Measurements from ENCODE around the gene ZMYND19.

- TF ChIP-seq, protein P1, sequence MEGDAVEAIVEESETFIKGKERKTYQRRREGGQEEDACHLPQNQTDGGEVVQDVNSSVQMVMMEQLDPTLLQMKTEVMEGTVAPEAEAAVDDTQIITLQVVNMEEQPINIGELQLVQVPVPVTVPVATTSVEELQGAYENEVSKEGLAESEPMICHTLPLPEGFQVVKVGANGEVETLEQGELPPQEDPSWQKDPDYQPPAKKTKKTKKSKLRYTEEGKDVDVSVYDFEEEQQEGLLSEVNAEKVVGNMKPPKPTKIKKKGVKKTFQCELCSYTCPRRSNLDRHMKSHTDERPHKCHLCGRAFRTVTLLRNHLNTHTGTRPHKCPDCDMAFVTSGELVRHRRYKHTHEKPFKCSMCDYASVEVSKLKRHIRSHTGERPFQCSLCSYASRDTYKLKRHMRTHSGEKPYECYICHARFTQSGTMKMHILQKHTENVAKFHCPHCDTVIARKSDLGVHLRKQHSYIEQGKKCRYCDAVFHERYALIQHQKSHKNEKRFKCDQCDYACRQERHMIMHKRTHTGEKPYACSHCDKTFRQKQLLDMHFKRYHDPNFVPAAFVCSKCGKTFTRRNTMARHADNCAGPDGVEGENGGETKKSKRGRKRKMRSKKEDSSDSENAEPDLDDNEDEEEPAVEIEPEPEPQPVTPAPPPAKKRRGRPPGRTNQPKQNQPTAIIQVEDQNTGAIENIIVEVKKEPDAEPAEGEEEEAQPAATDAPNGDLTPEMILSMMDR (IDR thresholded peaks at IDR 0.05), result no peak
- TF ChIP-seq POLR2A (IDR thresholded peaks at IDR 0.05), result no peak
Measured at GRCh38 chr9:137620048-137620405, 29.7 kb upstream of the ZMYND19 start.
